ENCODE measurements around the gene ALOX15B. TPM values are rescaled to one million over a fixed set of nuclear protein-coding genes. Genes with fewer than 3 reads are reported as not detected.

Gene ALOX15B
- polyA plus RNA-seq, 1 of the 3 experiments (the other 2 are of a cell fraction), result not detected

- TF ChIP-seq NFIC (IDR thresholded peaks at IDR 0.05; ENCODE audit: borderline replicate concordance) (no peak), POLR2AphosphoS5 (IDR thresholded peaks at IDR 0.05; ENCODE audit: low read depth, low read length) (no peak)
- Histone ChIP-seq H2AFZ (ENCODE audit: low read depth) (no peak overlapping the region), H3K4me1 (ENCODE audit: control insufficient read depth in 1 of 2, insufficient read depth in 2 of 2, low read depth in 1 of 2, low read length in 1 of 2) (no peaks in the 10 kb centered on the region), H3K79me2 (ENCODE audit: insufficient read depth) (no peaks in the 10 kb centered on the region), H3K4me2 (no peak overlapping the region), H3K27ac (ENCODE audit: low read depth in 2 of 2, low read length in 1 of 2) (no peak overlapping the region), H4K20me1 (ENCODE audit: insufficient read depth) (no peaks in the 10 kb centered on the region), H3K9ac (no peak overlapping the region), H3F3A (replicated peaks; ENCODE audit: insufficient read depth) (no peaks in the 10 kb centered on the region), H3K27me3 (ENCODE audit: insufficient read depth) (peaks cover 20% of the 10 kb centered on the region), H3K9me3 (no peaks in the 10 kb centered on the region), H3K36me3 (replicated peaks in 1 of 2; ENCODE audit: control insufficient read depth in 1 of 2, insufficient read depth in 2 of 2, low read length in 1 of 2) (no peaks in the 10 kb centered on the region), H3K4me3 (ENCODE audit: low read depth in 2 of 2, low read length in 1 of 2) (no peak overlapping the region), H3K9me2 (no peaks in the 10 kb centered on the region)
- ChIA-PET POLR2A (no interaction called here), CTCF (interaction anchor here (1.6 to 14.8 kb wide), 5 partner anchors 8 to 46 kb away, joined by 3 to 228 read pairs (median 53); partner anchors contain the start of gene ALOX15B)
- 55% methylated on average over 8 of the region's 9 CpGs for WGBS (ENCODE audit: low lambda C conversion rate)
- no peak for DNase-seq
Observed at GRCh38 chr17:8025176-8025911, 13.5 kb upstream of the ALOX15B start.

GRCh38 chr17:8029121-8029520 lies 9.7 kb upstream of the ALOX15B start:
- no peaks in the 10 kb centered on the region for H3K36me3 ChIP-seq (replicated peaks in 1 of 2; ENCODE audit: control insufficient read depth in 1 of 2, insufficient read depth in 2 of 2, low read length in 1 of 2)
- no peaks in the 10 kb centered on the region for H3K79me2 ChIP-seq (ENCODE audit: insufficient read depth)
- H4K20me1 ChIP-seq (ENCODE audit: insufficient read depth), result no peaks in the 10 kb centered on the region
- no peak overlapping the region for H3K4me3 ChIP-seq (ENCODE audit: low read depth in 2 of 2, low read length in 1 of 2)
- peaks cover 20% of the 10 kb centered on the region for H3K27me3 ChIP-seq (ENCODE audit: insufficient read depth)
- H2AFZ ChIP-seq (ENCODE audit: low read depth), result no peak overlapping the region
- H3K9ac ChIP-seq, result no peak overlapping the region
- no peak overlapping the region for H3K4me2 ChIP-seq
- H3K4me1 ChIP-seq (ENCODE audit: control insufficient read depth in 1 of 2, insufficient read depth in 2 of 2, low read depth in 1 of 2, low read length in 1 of 2), result no peaks in the 10 kb centered on the region
- DNase-seq, result no peak
- CTCF ChIA-PET, result interaction anchor here (0.6 to 8.8 kb wide), 5 partner anchors 12 to 1186 kb away, joined by 3 to 53 read pairs (median 5); no protein-coding TSS in a partner anchor
- H3K9me3 ChIP-seq, result no peaks in the 10 kb centered on the region
- POLR2A ChIA-PET, result no interaction called here
- H3F3A ChIP-seq (replicated peaks; ENCODE audit: insufficient read depth), result no peaks in the 10 kb centered on the region
- H3K9me2 ChIP-seq, result no peaks in the 10 kb centered on the region
- 20% methylated on average over 5 of the region's 5 CpGs for WGBS (ENCODE audit: low lambda C conversion rate)
- TF ChIP-seq EP300 (IDR thresholded peaks at IDR 0.05; ENCODE audit: borderline replicate concordance in 1 of 2, low read depth in 1 of 2, low read length in 1 of 2), result no peak
- TF ChIP-seq FOXM1 (IDR thresholded peaks at IDR 0.05; ENCODE audit: low read depth), result no peak
- TF ChIP-seq SMC3 (IDR thresholded peaks at IDR 0.05; ENCODE audit: low read depth, low read length), result no peak
- TF ChIP-seq ZBTB33 (IDR thresholded peaks at IDR 0.05; ENCODE audit: borderline replicate concordance, low read depth), result no peak
- no peak overlapping the region for H3K27ac ChIP-seq (ENCODE audit: low read depth in 2 of 2, low read length in 1 of 2)

GRCh38 chr17:8031261-8031661 lies 7.6 kb upstream of the ALOX15B start:
- Histone ChIP-seq H3K79me2 (ENCODE audit: insufficient read depth) (no peaks in the 10 kb centered on the region), H3K9me3 (no peaks in the 10 kb centered on the region), H3K4me2 (no peak overlapping the region), H2AFZ (ENCODE audit: low read depth) (no peak overlapping the region), H3K27ac (ENCODE audit: low read depth in 2 of 2, low read length in 1 of 2) (no peak overlapping the region), H3K9ac (no peak overlapping the region), H4K20me1 (ENCODE audit: insufficient read depth) (no peaks in the 10 kb centered on the region), H3K27me3 (ENCODE audit: insufficient read depth) (peaks cover 26% of the 10 kb centered on the region), H3K4me3 (ENCODE audit: low read depth in 2 of 2, low read length in 1 of 2) (no peak overlapping the region), H3F3A (replicated peaks; ENCODE audit: insufficient read depth) (no peaks in the 10 kb centered on the region), H3K9me2 (no peaks in the 10 kb centered on the region), H3K36me3 (replicated peaks in 1 of 2; ENCODE audit: control insufficient read depth in 1 of 2, insufficient read depth in 2 of 2, low read length in 1 of 2) (no peaks in the 10 kb centered on the region), H3K4me1 (ENCODE audit: control insufficient read depth in 1 of 2, insufficient read depth in 2 of 2, low read depth in 1 of 2, low read length in 1 of 2) (no peaks in the 10 kb centered on the region)
- 56% methylated on average over 6 of the region's 6 CpGs for WGBS (ENCODE audit: low lambda C conversion rate)
- CTCF ChIA-PET, result interaction anchor here (1.0 to 8.8 kb wide), 6 partner anchors 9 to 119 kb away, joined by 4 to 53 read pairs (median 18); no protein-coding TSS in a partner anchor
- no peak for DNase-seq
- POLR2A ChIA-PET, result no interaction called here
- TF ChIP-seq FOSL2 (IDR thresholded peaks at IDR 0.05; ENCODE audit: borderline replicate concordance, low read depth) (no peak), CTCF (IDR thresholded peaks at IDR 0.05) (no peak), USF1 (IDR thresholded peaks at IDR 0.05; ENCODE audit: borderline replicate concordance, low read depth) (no peak), RCOR1 (IDR thresholded peaks at IDR 0.05; ENCODE audit: low read length) (no peak), JUND (IDR thresholded peaks at IDR 0.05) (no peak), REST (IDR thresholded peaks at IDR 0.05; ENCODE audit: low read depth, low read length) (no peak)
